Thoracic aorta endothelial cell (primary cell): ENCODE data around the gene ZNF599. TPM values are rescaled to one million over a fixed set of nuclear protein-coding genes. Genes with fewer than 3 reads are reported as not detected.

ENCODE experiments used
- total RNA-seq: library from RNA; depleted of rRNA; stranded (reverse); fragments of >200 nt; gene quantifications from 2 replicates; pipeline ENCODE4 v1.2.3, GENCODE V29; 2012

ZNF599 gene
- 4.8 and 5.2 TPM in 2 replicates for total RNA-seq

GRCh38 chr19:34772697-34773554, at the start of gene ZNF599:
ZNF599 (minus strand) TSS chr19:34773215; CDS start chr19:34772841, 374 bp downstream.

GRCh38 chr19:34733746-34734536, 39.1 kb downstream of the ZNF599 start, which contains the start of gene ZNF181:
ZNF181 (plus strand) TSS chr19:34734243; CDS start chr19:34735038, 795 bp downstream.

Other genes starting within 250 kb of the ZNF599 start
- under 0.01 and 0.07 TPM in 2 replicates for gene SCGB2B2, start 96.1 kb downstream of the ZNF599 start, total RNA-seq
- gene ZNF302, start 95.5 kb downstream of the ZNF599 start, total RNA-seq: 18.2 and 22.1 TPM in 2 replicates
- gene ZNF181, start 39.0 kb downstream of the ZNF599 start, total RNA-seq: 11.0 and 12.9 TPM in 2 replicates
- 4.0 and 4.5 TPM in 2 replicates for gene ZNF30, start 153.7 kb upstream of the ZNF599 start, total RNA-seq
- 24.3 and 30.2 TPM in 2 replicates for gene ZNF792, start 191.0 kb upstream of the ZNF599 start, total RNA-seq
- 61.4 and 71.5 TPM in 2 replicates for gene GRAMD1A, start 227.1 kb upstream of the ZNF599 start, total RNA-seq